Measurements from ENCODE around the gene MR1.
A peak's percentile ranks its signal among the peaks of the same experiment; 100 is the strongest.

The MR1 gene

GRCh38 chr1:181061487-181061886, 27.7 kb downstream of the MR1 start:
- Histone ChIP-seq H3K36me3 (peaks cover 17% of the 10 kb centered on the region), H3K4me1 (peaks cover 33% of the 10 kb centered on the region), H3K27me3 (no peaks in the 10 kb centered on the region), H4K20me1 (no peaks in the 10 kb centered on the region), H3K9me3 (peaks cover 14% of the 10 kb centered on the region), H3K27ac (no peak overlapping the region), H3K4me2 (no peak overlapping the region; the same call in 1 of the 2 replicates), H3K9ac (no peak overlapping the region), H3K4me3 (no peak overlapping the region)
- TF ChIP-seq Cebpa-rat (IDR thresholded peaks at IDR 0.05) = no peak

GRCh38 chr1:181061891-181062835, 28.4 kb downstream of the MR1 start:
- H3K9me3 ChIP-seq = peaks cover 14% of the 10 kb centered on the region
- H3K4me1 ChIP-seq = peaks cover 33% of the 10 kb centered on the region
- peaks cover 12% of the 10 kb centered on the region; the same call in 1 of the 2 replicates for H3K36me3 ChIP-seq
- TF ChIP-seq Cebpa-rat (IDR thresholded peaks at IDR 0.05) = no peak
- peak overlapping the region; percentile 77 for H3K4me2 ChIP-seq
- H4K20me1 ChIP-seq = no peaks in the 10 kb centered on the region
- peak overlapping the region; percentile 35; the same call in 1 of the 2 replicates for H3K4me3 ChIP-seq
- peak overlapping the region; percentile 62 for H3K27ac ChIP-seq
- H3K27me3 ChIP-seq = no peaks in the 10 kb centered on the region
- peak overlapping the region; percentile 55 for H3K9ac ChIP-seq

- Histone ChIP-seq H3K9ac (peak overlapping the region; percentile 55), H4K20me1 (no peaks in the 10 kb centered on the region), H3K4me1 (peaks cover 33% of the 10 kb centered on the region), H3K4me3 (peak overlapping the region; percentile 35; the same call in 1 of the 2 replicates), H3K9me3 (peaks cover 18% of the 10 kb centered on the region), H3K4me2 (peak overlapping the region; percentile 77), H3K27me3 (no peaks in the 10 kb centered on the region), H3K36me3 (peaks cover 12% of the 10 kb centered on the region; the same call in 1 of the 2 replicates), H3K27ac (peak overlapping the region; percentile 62)
- no peak for TF ChIP-seq Cebpa-rat (IDR thresholded peaks at IDR 0.05)
These were observed 29.1 kb downstream of the MR1 start for GRCh38 chr1:181062836-181063428.

GRCh38 chr1:181064011-181064623, 30.3 kb downstream of the MR1 start:
- Histone ChIP-seq H3K4me3 (no peak overlapping the region), H3K4me1 (peaks cover 33% of the 10 kb centered on the region), H3K27me3 (no peaks in the 10 kb centered on the region), H3K9ac (no peak overlapping the region), H3K4me2 (peak overlapping the region; percentile 77), H3K27ac (peak overlapping the region; percentile 62; the same call in 1 of the 2 replicates), H3K9me3 (peaks cover 15% of the 10 kb centered on the region), H3K36me3 (peaks cover 12% of the 10 kb centered on the region; the same call in 1 of the 2 replicates), H4K20me1 (no peaks in the 10 kb centered on the region)
- no peak for TF ChIP-seq Cebpa-rat (IDR thresholded peaks at IDR 0.05)

GRCh38 chr1:181064702-181065101, 30.9 kb downstream of the MR1 start:
- Histone ChIP-seq H3K4me2 (peak overlapping the region; percentile 77; the same call in 1 of the 2 replicates), H3K9ac (no peak overlapping the region), H3K4me1 (peaks cover 33% of the 10 kb centered on the region), H3K36me3 (peaks cover 6% of the 10 kb centered on the region; the same call in 1 of the 2 replicates), H3K27me3 (no peaks in the 10 kb centered on the region), H3K27ac (no peak overlapping the region), H3K4me3 (no peak overlapping the region), H4K20me1 (no peaks in the 10 kb centered on the region), H3K9me3 (peaks cover 9% of the 10 kb centered on the region)
- no peak for TF ChIP-seq Cebpa-rat (IDR thresholded peaks at IDR 0.05)

- TF ChIP-seq Cebpa-rat (IDR thresholded peaks at IDR 0.05) = no peak
- Histone ChIP-seq H3K4me1 (peaks cover 25% of the 10 kb centered on the region), H3K9me3 (peaks cover 17% of the 10 kb centered on the region), H3K4me3 (no peak overlapping the region), H3K9ac (no peak overlapping the region), H3K27ac (no peak overlapping the region), H3K36me3 (no peaks in the 10 kb centered on the region), H3K27me3 (no peaks in the 10 kb centered on the region), H4K20me1 (no peaks in the 10 kb centered on the region), H3K4me2 (no peak overlapping the region)
These were observed 39.9 kb downstream of the MR1 start for GRCh38 chr1:181073638-181074037.

- Histone ChIP-seq H3K9ac (no peak overlapping the region), H3K27me3 (no peaks in the 10 kb centered on the region), H4K20me1 (no peaks in the 10 kb centered on the region), H3K36me3 (no peaks in the 10 kb centered on the region), H3K9me3 (peaks cover 17% of the 10 kb centered on the region), H3K27ac (no peak overlapping the region), H3K4me2 (no peak overlapping the region), H3K4me3 (no peak overlapping the region), H3K4me1 (peaks cover 48% of the 10 kb centered on the region)
- no peak for TF ChIP-seq Cebpa-rat (IDR thresholded peaks at IDR 0.05)
These were observed 42.1 kb downstream of the MR1 start for GRCh38 chr1:181075766-181076350.

GRCh38 chr1:181076852-181077251, 43.1 kb downstream of the MR1 start:
- no peak for TF ChIP-seq Cebpa-rat (IDR thresholded peaks at IDR 0.05)
- Histone ChIP-seq H3K36me3 (no peaks in the 10 kb centered on the region), H3K27ac (peak overlapping the region; percentile 83; the same call in 1 of the 2 replicates), H3K4me2 (peak overlapping the region; percentile 86), H3K27me3 (no peaks in the 10 kb centered on the region), H3K4me3 (no peak overlapping the region; the same call in 1 of the 2 replicates), H4K20me1 (no peaks in the 10 kb centered on the region), H3K4me1 (peaks cover 57% of the 10 kb centered on the region), H3K9me3 (peaks cover 17% of the 10 kb centered on the region), H3K9ac (no peak overlapping the region)

GRCh38 chr1:181077576-181078242, 43.9 kb downstream of the MR1 start:
- H4K20me1 ChIP-seq = no peaks in the 10 kb centered on the region
- H3K4me3 ChIP-seq = peak overlapping the region; percentile 51
- TF ChIP-seq Cebpa-rat (IDR thresholded peaks at IDR 0.05) = no peak
- no peaks in the 10 kb centered on the region for H3K27me3 ChIP-seq
- H3K36me3 ChIP-seq = no peaks in the 10 kb centered on the region
- peak overlapping the region; percentile 83 for H3K27ac ChIP-seq
- H3K9ac ChIP-seq = peak overlapping the region; percentile 71
- peak overlapping the region; percentile 86 for H3K4me2 ChIP-seq
- H3K4me1 ChIP-seq = peaks cover 57% of the 10 kb centered on the region
- peaks cover 17% of the 10 kb centered on the region for H3K9me3 ChIP-seq
